CD4-positive, alpha-beta T cell treated with Interleukin-2 at 100 ng/mL for 4 hours (primary cell): Measurements from ENCODE around the gene SEMA4G.
A peak's percentile ranks its signal among the peaks of the same experiment; 100 is the strongest.

Source experiments
- DNase-seq: peaks from one replicate; pipeline ENCODE4 v3.0.0-alpha.2; 2020; ENCODE audit warnings: low spot score

Gene SEMA4G

DNA sequence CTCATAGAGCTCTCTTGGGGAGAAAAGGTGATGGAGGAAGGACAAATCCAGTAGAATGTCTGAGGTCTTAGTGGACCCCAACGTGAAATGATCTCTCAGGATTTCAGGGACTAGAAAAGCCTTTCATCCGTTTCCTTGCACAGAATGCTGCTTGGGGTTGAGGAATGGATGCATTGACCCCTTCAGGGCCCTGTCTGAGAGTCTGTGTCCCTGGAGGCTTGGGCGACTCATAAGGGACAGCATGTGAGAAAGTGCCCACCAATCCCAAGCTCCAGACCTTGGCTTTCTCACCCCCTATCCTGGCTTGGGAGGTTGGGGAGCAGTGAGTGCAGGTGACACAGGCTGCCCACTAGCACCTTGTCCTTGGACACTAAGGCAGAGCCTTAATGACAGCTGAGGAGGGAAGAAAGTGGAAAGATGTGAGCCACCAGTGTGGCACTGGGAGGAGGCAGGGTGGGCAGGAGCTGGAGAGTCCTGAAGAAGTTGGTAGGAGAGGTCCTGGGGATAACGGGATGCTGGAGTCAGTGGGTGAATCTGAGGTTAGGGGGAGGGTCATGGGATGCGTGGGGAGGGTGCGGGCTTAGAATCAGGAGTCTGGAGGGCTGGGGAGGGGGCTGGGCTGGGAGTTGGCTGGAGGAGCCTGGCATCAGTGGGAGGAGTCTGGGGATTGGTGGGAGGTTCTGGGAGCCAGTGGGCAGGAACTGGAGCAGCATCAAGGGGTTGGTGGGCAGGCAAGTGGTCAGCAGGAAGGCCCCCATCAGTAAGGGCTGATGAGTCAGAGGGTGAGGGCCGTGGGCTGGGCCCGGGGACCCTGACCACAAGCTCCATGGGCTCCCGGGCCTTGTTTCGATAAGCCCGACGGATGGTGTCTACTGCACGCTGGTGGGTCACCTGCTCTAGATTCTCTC, 38.9 kb downstream of the SEMA4G start:
- no peak for DNase-seq

DNA sequence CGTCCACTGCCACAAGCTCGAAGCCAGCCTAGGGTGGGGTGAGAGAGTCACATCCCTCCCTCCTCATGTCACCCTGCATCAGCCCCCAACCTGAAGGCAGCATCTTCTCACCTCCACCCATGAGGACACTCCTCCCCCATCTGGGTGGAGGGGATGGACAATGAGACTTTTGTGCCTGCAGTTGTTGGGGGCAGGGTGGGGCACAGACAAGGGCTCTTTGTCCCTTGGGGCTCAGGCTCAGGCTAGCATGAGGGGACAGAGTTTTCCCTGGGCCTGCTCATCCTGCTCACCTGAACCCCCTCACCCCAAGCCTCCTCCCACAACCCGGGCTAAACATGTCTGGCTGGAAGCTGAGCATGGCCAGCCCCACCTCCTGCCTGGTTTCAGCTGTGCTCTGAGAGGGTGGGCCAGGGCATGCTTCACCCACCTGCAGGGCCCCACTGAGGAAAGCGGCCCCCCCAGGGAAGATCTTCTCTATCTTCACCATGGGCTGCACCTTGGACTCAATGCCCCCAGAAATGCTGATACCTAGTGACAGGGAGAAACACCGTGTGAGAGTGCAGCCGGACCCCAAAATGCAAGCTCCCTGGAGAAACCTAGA, 39.6 kb downstream of the SEMA4G start:
- DNase-seq, result no peak

DNA sequence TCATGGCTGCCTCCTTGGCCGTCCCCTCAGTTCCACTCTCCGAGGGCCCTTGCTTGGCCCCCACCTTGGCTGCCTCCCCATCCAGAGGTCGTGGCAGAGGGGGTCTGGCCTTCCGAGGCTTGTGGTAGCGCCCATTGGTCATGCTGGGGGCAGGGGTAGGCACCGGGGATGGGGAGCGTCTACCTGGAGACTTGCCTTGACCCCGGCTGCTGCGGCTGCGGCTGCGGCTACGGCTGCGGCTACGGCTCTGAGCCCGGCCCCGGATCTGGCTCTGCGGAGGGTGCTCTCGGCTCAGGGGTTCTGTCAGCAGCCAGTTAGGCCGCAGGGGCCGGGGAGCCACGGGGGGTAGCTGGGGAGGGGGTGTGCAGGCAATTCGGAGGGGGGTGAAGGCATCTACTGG, 41.0 kb downstream of the SEMA4G start:
- no peak for DNase-seq

DNA sequence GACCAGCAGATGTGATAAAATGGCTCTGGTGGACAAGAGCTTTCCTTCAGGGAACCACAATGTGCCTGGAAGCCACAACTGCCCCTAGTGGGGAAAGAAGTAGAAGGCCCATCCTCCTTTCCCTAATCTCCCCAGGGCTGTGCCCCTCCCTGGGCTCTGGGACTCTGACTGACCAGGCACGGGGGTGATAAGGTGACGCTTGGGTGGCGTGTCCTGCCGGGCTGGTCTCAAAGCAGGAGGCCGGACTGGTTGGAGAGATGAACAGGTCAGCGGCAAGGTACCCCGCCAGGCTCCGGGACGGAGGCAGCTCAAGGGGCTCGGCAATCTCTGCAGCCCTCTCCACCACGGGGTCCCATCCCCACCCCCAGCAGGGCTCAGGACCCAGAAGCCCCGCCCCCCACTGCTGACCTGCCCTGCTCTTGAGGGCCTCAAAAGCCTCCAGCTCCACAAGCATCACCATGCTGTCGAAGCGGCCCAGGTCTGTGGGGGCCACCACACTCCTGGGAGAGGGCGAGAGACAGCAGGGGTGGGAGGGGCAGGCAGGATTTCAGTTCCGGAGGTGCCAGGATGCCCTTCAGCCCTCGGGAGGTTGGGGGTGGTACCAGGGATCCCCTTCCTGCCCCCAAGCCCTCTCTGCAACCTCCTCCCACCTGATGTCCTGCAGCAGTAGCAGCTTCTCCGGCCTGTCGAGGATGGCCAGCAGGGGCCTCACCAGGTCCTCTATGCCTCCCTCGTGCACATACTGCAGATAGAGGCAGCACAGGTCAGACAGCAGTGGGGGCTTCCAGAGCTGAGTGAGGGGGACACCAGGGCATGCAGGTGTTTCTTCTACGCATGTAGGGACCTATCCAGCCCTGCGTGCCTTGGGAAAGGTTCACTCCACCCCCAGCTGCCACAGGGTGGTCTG, 42.5 kb downstream of the SEMA4G start:
- no peak for DNase-seq

DNA sequence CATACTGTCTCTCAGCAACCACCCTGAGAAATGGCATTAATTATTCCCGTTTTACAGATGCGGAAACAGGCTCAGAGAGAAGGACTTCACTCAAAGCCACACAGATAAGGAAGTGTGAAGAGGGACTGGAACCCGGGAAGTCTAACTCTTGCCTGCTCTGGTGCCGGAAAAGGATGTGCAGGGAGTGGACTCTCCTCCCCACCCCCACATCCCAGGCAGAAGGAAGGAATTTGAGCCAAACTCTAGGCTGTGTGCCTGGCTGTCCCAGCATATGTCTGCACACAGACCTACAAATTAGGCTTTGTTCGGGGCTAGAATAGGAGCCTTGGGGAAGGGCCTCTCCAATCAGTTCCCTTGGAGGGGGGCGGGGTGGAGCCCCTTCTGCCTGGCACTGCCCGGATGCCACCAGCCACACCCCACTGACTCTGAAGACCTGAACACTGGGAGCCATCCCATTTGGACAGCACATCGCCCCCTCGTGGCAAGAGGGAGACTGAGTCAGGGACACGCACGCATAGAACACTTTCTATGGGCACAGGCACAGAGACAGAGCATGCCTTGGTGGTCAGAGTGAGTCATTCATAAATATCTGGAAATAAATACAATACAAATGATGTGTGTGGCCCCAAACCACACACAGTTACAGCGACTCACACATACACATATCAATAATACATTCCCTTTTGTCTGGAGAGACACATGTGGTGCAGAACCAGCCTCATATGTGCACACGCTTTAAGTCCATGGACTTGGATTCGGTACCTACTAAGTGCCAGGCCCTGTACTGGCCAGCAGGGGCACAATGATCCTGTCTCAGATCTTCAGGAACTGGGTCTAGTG, 43.4 kb downstream of the SEMA4G start:
- peak; percentile 84 for DNase-seq

DNA sequence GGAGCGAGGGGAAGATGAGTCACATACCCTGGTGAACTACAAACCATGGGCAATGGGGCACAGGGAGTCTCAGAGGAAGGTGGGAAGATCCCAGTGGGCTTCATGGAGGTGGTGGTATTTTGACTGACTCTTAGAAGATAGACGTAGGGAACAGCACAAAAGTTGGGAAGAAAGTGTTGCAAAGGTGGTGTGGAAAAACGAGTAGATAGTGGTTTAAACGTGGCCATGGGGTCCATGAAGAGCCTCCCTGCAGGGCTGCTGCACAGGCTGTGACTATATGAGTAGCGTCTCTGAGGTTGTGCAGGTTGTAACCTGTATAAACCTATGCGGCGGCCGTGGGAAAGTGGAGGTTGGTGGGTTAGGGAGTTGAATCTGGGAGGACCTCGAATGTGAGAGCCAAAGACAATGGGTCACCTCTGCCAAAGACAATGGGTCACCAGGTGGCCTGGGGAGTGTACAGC, 44.1 kb downstream of the SEMA4G start:
- DNase-seq, result no peak

DNA sequence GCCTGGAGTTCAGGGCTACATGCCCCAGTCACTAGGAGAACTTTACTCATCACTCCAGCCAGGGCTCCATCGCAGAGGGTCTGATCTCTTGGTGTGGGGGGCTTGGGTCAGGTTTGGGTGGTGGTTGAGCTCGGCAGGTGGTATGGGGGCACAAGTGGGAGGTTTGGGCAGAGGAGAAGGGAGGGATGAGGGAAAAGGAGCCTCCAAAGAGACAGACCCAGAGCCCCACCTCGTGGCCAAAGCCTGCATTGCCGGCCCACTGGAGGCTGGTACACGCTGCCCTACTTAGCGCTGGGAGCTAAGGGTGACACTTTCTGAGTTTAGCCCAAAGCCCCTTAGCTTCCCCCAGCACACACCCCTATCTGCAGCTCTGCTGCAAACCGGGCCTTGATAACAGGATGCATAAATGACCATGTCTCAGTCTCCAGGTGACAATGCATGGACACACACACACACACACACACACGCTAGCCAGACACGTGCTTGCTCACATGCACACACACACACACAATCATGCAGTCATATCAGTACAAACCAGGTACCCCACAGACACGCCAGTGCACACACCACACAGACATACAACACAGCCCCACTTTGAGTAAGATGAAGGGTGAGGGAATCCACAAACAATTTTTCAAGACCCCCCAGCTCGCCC, 45.1 kb downstream of the SEMA4G start:
- peak; percentile 77 for DNase-seq

DNA sequence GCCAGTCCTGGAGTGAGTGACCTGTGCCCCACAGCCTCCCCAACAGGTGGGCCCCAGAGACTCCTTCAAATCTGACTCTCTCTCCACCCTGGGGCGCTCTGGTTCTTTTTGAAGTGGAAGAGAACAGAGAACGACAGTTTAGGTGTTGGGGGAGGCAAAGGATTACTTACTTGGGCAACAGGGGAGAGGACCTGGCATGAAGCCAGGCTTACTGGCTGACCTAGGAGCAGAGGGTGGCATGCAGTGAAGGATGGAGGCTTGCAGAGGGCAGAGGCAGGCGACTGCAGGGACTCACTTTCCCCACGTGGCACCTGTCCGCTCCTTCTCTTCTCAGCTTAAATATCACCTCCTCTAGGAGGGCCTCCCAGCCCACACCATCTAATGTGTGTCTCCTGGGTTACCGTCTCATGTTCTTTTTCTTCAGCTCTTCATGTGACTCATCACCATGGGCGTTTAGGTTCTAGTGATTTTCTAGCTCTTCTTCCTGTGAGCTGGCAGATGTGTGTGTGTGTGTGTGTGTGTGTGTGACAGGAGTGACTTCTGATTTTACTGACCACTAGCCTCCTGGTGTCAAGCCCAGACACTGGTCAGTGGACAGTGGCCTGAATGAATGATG, 45.8 kb downstream of the SEMA4G start:
- no peak for DNase-seq

DNA sequence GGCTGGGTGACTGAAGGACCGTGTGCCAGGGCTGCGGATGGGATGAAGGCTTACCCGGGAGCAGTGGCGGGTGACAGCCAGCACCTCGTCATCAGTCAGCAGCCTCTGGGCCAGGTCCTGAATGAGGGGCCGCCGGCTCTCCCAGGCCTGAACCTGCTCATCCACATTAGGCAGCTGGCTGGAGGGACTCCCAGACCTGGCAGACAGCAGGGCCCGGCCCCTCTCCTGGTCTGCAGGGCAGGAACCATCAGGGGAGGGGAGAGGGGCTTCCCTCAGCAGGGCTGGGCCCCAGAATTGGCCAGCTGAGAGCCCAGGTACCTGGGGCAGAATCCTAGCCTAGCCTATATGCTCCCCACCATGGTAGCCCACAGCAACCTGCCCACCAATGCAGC, 46.3 kb downstream of the SEMA4G start:
- DNase-seq, result no peak

DNA sequence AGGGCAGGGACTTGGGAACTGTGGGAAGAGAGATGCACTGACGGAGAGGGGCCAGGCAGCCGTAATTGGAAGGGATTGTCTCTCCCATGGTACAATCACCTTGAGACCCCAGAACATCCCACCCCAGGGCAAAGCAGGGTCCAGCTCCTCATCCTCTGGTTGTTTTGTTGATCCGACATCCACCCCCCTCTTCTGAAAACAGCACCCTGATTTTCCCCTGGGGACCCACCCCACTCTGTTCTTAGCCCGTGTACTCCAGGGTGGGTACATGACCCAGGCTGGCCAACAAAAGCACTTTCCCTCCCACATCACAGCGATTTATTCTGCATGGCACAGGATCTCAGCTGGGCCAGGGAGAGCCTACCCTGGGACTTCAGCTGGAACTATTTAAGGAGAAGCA, 47.5 kb downstream of the SEMA4G start:
- no peak for DNase-seq

DNA sequence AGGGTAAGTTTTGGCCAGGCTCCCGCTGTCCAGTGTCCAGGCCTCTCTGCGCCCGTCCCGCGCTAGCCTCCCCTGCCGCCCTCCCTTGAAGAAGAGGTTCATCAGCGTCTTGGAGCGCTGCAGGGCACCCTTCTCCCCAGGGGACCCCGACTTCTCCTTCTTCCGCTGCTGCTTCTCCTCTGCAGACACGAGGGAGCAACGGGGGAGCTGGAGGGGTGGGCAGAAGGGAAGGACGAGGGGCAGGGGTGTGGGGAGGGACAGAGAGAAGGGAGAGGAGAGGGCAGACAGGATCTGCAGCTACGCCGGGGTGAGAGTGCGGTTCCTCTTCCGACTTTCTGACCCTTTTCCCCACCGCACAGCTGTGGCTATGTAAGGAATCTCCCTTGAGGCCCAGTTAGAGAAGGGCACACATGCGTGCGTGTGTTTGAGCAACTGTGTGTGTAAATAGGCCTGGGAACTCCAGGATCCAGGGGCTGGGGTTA, 48.9 kb downstream of the SEMA4G start:
- no peak for DNase-seq

DNA sequence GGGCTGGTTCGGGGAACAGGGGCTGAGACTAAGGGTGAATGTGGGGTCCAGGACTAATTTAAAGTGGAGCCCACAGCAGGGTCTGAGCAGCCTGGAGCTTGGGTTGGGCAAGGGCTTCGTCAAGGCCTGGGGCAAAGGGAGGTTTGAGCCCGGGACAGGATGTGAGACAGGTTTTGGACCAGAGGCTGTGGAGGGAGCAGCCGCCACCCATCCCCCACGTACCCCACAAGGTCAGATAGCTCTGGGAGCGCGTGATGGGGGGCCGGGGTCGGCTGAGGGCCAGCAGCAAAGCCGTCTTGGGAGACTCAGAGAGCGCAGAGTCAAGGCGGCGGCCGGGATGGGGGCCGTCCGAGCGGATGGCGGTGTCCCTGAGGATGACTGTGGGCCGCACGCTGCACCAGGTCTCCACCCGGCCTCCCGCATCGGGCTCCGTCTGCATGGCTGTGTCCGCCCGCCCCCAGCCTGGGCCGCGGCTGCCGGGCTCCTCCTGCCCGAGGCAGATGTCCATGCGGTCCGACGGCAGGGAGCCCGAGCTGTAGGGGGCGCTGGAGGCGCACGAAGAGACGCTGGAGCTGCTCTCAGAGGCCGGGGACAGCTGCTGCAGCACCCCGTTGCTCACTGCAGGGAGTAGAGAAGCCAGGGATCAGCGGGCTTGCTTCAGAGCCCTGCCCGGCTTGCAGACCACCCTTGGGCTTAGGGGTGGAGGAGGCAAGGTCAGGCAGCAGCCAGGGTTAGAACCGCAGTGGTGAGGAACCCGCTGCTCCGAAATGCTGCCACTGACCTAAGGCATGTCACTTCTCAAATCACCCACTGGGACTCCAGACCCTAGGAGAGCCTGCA, 49.5 kb downstream of the SEMA4G start:
- peak; percentile 72 for DNase-seq
